ENCODE measurements around the gene ARV1.

DNA sequence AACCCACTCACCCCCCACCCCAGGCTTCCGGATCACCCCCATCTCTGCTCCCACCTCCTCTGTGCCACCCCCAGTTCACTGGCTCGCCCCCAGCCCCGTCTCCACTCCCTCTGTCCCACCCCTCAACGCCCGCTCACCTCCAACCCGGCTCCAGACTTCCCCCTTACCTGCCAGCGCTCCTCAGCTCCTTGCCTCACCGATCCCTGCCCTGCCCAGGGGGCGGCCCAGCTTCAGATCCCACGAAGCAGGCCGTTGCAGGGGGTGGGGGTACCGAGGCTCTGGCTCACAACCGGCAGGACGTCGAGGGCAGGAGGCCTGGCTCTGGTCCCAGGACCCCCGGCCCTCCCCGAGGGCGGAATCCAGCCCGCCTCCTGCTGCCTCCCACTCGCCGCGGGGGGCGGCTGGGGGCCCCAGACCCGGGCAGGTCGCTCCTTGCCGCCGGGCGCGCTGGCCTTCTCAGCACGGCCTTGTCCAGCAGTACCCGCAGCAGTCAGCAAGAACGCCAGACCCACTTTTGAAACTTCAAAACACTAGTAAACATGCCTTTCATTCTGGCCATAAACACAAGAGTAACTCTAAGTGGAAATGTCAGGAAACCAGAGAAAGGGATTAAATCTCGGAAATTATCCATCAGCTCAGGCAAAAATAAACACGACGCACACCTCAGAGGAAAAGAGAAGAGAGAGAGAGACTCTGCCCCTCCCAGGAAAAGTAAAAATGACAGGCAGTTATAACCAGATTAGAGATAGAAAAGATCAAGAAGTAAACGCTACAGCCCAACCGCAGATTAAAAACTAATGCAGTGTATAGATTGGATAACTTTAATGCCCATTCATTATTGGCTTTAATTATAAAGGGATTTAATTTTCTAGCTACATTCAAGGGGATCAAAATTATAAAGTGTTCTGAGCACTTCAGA lies 62.2 kb downstream of the ARV1 start:
- TF ChIP-seq EGR1 (IDR thresholded peaks at IDR 0.05; ENCODE audit: low read depth): no peak
- no peak for TF ChIP-seq ZNF274 (IDR thresholded peaks at IDR 0.05; ENCODE audit: low read depth, low read length)
- TF ChIP-seq POLR2A (IDR thresholded peaks at IDR 0.05; ENCODE audit: borderline replicate concordance, extremely low read depth, insufficient read depth, insufficient read length): no peak
- TF ChIP-seq POLR2AphosphoS5 (IDR thresholded peaks at IDR 0.05; ENCODE audit: low read depth, low read length): no peak
- TF ChIP-seq, protein P1, sequence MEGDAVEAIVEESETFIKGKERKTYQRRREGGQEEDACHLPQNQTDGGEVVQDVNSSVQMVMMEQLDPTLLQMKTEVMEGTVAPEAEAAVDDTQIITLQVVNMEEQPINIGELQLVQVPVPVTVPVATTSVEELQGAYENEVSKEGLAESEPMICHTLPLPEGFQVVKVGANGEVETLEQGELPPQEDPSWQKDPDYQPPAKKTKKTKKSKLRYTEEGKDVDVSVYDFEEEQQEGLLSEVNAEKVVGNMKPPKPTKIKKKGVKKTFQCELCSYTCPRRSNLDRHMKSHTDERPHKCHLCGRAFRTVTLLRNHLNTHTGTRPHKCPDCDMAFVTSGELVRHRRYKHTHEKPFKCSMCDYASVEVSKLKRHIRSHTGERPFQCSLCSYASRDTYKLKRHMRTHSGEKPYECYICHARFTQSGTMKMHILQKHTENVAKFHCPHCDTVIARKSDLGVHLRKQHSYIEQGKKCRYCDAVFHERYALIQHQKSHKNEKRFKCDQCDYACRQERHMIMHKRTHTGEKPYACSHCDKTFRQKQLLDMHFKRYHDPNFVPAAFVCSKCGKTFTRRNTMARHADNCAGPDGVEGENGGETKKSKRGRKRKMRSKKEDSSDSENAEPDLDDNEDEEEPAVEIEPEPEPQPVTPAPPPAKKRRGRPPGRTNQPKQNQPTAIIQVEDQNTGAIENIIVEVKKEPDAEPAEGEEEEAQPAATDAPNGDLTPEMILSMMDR (IDR thresholded peaks at IDR 0.05 in 2 of 3, conservative IDR thresholded peaks at IDR 0.05 in 1 of 3; ENCODE audit: borderline replicate concordance in 1 of 3, insufficient read depth in 1 of 3, low read depth in 2 of 3, low read length in 2 of 3): no peak
- TF ChIP-seq YY1 (IDR thresholded peaks at IDR 0.05; ENCODE audit: extremely low read depth, insufficient replicate concordance, low read depth, low read length): no peak
- TF ChIP-seq, protein P2, sequence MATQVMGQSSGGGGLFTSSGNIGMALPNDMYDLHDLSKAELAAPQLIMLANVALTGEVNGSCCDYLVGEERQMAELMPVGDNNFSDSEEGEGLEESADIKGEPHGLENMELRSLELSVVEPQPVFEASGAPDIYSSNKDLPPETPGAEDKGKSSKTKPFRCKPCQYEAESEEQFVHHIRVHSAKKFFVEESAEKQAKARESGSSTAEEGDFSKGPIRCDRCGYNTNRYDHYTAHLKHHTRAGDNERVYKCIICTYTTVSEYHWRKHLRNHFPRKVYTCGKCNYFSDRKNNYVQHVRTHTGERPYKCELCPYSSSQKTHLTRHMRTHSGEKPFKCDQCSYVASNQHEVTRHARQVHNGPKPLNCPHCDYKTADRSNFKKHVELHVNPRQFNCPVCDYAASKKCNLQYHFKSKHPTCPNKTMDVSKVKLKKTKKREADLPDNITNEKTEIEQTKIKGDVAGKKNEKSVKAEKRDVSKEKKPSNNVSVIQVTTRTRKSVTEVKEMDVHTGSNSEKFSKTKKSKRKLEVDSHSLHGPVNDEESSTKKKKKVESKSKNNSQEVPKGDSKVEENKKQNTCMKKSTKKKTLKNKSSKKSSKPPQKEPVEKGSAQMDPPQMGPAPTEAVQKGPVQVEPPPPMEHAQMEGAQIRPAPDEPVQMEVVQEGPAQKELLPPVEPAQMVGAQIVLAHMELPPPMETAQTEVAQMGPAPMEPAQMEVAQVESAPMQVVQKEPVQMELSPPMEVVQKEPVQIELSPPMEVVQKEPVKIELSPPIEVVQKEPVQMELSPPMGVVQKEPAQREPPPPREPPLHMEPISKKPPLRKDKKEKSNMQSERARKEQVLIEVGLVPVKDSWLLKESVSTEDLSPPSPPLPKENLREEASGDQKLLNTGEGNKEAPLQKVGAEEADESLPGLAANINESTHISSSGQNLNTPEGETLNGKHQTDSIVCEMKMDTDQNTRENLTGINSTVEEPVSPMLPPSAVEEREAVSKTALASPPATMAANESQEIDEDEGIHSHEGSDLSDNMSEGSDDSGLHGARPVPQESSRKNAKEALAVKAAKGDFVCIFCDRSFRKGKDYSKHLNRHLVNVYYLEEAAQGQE (IDR thresholded peaks at IDR 0.05; ENCODE audit: low read depth): no peak
- TF ChIP-seq, protein P3, sequence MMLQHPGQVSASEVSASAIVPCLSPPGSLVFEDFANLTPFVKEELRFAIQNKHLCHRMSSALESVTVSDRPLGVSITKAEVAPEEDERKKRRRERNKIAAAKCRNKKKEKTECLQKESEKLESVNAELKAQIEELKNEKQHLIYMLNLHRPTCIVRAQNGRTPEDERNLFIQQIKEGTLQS (IDR thresholded peaks at IDR 0.05): no peak
- no peak for TF ChIP-seq CBX3 (IDR thresholded peaks at IDR 0.05; ENCODE audit: low read depth)
- TF ChIP-seq EZH2 (IDR thresholded peaks at IDR 0.05): no peak
- TF ChIP-seq, protein P4, sequence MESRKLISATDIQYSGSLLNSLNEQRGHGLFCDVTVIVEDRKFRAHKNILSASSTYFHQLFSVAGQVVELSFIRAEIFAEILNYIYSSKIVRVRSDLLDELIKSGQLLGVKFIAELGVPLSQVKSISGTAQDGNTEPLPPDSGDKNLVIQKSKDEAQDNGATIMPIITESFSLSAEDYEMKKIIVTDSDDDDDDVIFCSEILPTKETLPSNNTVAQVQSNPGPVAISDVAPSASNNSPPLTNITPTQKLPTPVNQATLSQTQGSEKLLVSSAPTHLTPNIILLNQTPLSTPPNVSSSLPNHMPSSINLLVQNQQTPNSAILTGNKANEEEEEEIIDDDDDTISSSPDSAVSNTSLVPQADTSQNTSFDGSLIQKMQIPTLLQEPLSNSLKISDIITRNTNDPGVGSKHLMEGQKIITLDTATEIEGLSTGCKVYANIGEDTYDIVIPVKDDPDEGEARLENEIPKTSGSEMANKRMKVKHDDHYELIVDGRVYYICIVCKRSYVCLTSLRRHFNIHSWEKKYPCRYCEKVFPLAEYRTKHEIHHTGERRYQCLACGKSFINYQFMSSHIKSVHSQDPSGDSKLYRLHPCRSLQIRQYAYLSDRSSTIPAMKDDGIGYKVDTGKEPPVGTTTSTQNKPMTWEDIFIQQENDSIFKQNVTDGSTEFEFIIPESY (IDR thresholded peaks at IDR 0.05; ENCODE audit: extremely low read depth, insufficient replicate concordance, low read length): no peak
- TF ChIP-seq ELF1 (IDR thresholded peaks at IDR 0.05; ENCODE audit: borderline replicate concordance, low read depth): no peak
- TF ChIP-seq, protein P5, sequence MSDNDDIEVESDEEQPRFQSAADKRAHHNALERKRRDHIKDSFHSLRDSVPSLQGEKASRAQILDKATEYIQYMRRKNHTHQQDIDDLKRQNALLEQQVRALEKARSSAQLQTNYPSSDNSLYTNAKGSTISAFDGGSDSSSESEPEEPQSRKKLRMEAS (IDR thresholded peaks at IDR 0.05): no peak

Data from HCT116 (cell line).